Activated CD8-positive, alpha-beta memory T cell treated with anti-CD3 and anti-CD28 coated beads, Interleukin-2, amount 50 U/mL, for 4 hours (primary cell): ENCODE measurements around the gene ITGB6.

Experiments used
- DNase-seq: peaks from one replicate; pipeline ENCODE4 v3.0.0-alpha.2; 2020

The ITGB6 gene

GRCh38 chr2:160085662-160086061 is 114.4 kb downstream of the ITGB6 start:
- DNase-seq = no peak

- no peak for DNase-seq
Measured at GRCh38 chr2:160077912-160078810, 121.9 kb downstream of the ITGB6 start.

- DNase-seq = no peak
Measured at GRCh38 chr2:160076914-160077313, 123.2 kb downstream of the ITGB6 start.

- DNase-seq = no peak
Measured at GRCh38 chr2:160076241-160076640, 123.8 kb downstream of the ITGB6 start.

- DNase-seq = no peak
Measured at GRCh38 chr2:160075171-160075570, 124.9 kb downstream of the ITGB6 start.

GRCh38 chr2:160073284-160073888 is 126.7 kb downstream of the ITGB6 start:
- no peak for DNase-seq

GRCh38 chr2:160068906-160069305 is 131.2 kb downstream of the ITGB6 start:
- DNase-seq = no peak

- DNase-seq = no peak
Measured at GRCh38 chr2:160064916-160065315, 135.2 kb downstream of the ITGB6 start.

GRCh38 chr2:160063879-160064612 is 136.0 kb downstream of the ITGB6 start:
- DNase-seq = no peak

- DNase-seq = no peak
Measured at GRCh38 chr2:160063271-160063670, 136.8 kb downstream of the ITGB6 start.

- DNase-seq = no peak
Measured at GRCh38 chr2:160062292-160063005, 137.6 kb downstream of the ITGB6 start, which contains the start of gene PLA2R1. PLA2R1 (minus strand) TSS chr2:160062615; CDS start chr2:160062403, 212 bp downstream.

- DNase-seq = no peak
Measured at GRCh38 chr2:160061944-160062291, 138.2 kb downstream of the ITGB6 start.

- DNase-seq = no peak
Measured at GRCh38 chr2:160061533-160061932, 138.5 kb downstream of the ITGB6 start.

- DNase-seq = no peak
Measured at GRCh38 chr2:160060297-160060696, 139.8 kb downstream of the ITGB6 start.

- DNase-seq = no peak
Measured at GRCh38 chr2:160057356-160057755, 142.7 kb downstream of the ITGB6 start.

GRCh38 chr2:160055726-160056108 is 144.4 kb downstream of the ITGB6 start:
- DNase-seq = no peak

GRCh38 chr2:160054984-160055725 is 144.9 kb downstream of the ITGB6 start:
- no peak for DNase-seq

GRCh38 chr2:160053946-160054345 is 146.1 kb downstream of the ITGB6 start:
- DNase-seq = no peak

GRCh38 chr2:160052531-160052930 is 147.5 kb downstream of the ITGB6 start:
- no peak for DNase-seq

GRCh38 chr2:160051371-160051800 is 148.7 kb downstream of the ITGB6 start:
- DNase-seq = no peak

GRCh38 chr2:160050147-160050546 is 149.9 kb downstream of the ITGB6 start:
- no peak for DNase-seq
